Stimulated activated CD4-positive, alpha-beta T cell treated with anti-CD3 and anti-CD28 coated beads, Interleukin-4, amount 100 ng/mL, for 48 hours (primary cell): ENCODE measurements around the gene CRTC1.
A peak's percentile ranks its signal among the peaks of the same experiment; 100 is the strongest.
"Not testable (repeated sequence)": the region's sequence is repeated elsewhere in the genome, so short reads cannot be mapped to it uniquely, and the experiment has no call there.

Source experiments
- DNase-seq, 2 donors: peaks; one replicate each; pipeline ENCODE4 v3.0.0-alpha.2; 2020; ENCODE audit warnings: low read depth in 2 of 2

The CRTC1 gene

DNA sequence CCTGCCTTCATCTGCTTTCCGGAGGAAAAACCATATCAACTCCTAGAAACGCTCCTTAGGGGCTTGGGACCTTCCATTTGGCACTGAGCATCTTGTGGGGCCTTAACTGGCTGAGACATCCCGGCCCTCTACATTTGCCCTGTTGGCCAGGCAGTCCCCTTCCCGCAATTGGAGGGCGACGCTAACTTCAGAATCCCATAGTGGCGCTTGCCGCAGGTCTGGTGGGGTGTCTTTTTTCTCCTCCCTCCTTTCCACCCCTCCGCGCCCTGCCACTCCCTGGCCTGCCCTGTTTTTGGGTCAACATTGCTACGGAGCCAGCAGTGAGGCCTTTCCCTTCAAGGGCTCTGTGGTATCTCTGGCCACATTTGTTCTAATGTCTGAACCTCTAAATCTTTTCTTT lies 13.6 kb upstream of the CRTC1 start:
- no peak for DNase-seq

DNA sequence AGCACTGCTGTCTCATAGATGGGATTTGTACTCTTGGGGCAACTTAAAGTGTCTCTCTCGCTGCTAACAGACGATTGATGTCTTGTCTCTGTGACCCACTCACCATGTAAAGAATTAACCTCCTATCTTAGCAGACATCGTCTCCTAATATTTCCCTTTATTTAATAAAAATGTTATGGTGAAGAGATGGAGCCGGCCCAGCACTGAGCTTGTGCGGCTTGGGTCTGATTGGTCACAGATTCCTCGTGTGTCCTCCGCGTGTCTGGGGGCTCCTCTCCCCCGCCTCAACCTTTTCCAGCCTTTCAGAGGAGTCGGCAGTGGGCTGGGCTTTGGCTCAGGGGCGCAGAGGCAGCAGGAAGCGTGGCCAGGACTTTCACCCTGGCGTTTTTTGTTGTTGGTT lies 13.2 kb upstream of the CRTC1 start:
- DNase-seq, result no peak

DNA sequence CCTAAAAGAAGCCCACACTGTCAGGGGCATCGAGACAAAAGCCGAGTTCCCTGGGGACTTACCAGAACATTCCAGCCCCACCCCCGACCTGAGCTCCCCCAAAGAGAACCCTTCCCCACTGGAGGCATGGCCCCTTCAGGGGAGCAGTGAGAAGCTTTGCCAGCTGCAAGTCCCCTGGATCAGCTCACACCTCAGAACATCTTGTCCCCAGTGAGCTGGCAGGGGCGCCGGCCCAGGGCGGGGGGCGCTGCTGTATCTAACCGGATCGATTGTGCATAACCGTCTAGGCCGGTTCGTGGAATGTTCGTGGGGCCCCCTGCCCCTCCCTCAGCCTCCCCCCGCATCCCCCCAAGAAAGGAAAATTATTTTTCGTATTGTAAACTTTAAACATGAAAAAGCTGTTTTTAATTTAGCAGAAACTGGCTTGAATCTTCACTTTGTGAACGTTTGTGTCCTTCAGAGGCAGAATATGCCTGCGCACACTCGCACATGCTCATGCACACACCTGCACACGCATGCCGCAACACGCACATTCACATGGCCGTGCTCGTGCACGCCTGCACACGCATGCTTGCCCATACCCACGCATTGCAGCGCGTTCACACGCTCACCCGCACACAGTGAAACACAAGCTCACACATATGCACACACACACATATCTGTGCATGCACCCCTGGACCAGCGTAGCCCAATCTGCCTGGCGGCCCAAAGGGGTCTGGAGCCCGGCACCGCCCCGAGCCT lies 12.0 kb upstream of the CRTC1 start:
- DNase-seq, result no peak

DNA sequence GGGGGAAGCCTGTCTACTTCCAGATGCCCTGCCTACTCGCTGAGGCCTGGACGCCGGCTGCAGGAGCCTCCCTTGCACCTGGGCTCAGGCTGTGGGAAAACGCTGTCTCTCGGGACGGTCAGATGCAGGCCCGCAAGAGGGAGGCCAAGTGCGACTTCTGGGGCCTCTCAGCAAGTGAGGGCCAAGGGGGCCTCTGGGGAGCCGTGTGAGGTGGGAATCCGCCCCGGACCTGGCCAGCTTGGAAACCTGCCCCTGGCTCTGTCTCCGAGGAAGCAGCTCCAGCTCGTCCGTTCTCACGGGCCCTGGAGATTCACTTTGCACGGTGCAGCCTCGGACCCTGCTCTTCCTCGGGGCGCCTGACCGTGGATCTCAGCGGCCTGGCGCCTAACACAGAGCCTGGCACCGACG lies 11.4 kb upstream of the CRTC1 start:
- DNase-seq, result no peak

DNA sequence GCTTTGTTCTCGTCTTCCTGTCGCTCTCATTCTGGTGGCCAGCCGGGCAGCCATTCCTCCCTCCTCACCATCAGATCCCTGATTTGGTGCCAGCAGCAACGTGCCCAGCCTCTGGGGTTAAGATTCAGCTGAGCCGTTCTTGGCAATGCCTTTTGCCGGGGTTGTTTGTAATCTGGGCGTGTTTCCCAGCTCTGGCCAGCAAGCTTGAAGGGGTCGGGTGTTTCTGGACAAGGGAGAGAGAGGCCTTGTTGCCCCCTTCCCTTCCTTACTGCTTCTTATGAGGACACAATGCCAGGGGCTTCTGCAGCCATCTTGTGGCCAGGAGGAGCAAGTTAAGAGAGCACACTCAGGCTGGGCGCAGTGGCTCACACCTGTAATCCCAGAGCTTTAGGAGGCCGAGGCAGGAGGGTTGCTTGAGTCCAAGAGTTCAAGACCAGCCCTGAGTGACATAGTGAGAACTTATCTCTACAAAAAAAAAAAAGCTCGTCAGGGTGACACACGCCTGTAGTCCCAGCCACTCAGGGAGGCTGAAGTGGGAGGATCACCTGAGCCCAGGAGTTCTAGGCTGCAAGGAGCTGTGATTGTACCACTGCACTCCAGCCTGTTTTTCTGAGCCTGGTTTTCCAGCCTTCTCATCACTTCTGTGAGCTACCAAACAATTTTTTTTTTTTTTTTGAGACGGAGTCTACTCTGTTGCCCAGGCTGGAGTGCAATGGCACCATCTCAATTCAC lies 10.7 kb upstream of the CRTC1 start:
- no peak for DNase-seq

DNA sequence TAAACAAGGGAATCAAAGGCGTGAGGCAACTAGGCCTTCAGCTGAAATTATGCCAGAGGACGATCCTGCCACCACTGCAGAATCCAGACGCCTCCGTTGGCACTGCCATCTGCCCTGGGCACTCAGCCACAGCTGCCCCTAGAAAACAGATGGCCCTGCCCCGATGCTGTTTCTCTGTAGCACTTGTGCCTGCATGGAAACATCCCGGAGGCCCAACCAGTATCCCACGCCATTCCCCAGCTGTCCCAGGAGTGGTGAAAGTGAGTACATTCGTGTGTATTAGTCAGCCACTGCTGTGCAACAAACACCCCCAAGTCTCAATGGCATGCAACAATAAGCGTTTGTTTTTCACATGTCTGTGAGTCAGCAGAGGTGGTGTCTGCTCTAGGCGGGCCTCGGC lies 8.9 kb upstream of the CRTC1 start:
- DNase-seq, result no peak

DNA sequence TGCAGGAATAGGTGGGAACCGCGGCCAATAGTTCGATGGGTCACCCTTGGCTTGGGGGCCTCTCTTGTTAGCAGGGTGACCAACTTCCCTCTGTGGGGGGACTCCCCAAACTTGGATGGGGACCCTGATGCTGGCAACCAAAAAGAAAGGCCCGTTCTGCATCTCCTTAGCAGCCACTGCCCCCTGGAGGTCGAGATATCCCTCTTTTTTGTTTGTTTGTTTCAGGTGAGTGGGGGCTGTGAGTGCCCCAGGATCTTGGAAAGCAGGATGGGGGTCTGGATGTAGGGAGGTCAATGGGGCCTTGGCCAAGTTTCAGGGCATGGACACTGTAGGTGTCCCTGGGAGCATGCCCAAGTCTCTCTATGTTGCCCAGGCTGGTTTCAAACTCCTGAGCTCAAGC lies 7.7 kb upstream of the CRTC1 start:
- no peak for DNase-seq

DNA sequence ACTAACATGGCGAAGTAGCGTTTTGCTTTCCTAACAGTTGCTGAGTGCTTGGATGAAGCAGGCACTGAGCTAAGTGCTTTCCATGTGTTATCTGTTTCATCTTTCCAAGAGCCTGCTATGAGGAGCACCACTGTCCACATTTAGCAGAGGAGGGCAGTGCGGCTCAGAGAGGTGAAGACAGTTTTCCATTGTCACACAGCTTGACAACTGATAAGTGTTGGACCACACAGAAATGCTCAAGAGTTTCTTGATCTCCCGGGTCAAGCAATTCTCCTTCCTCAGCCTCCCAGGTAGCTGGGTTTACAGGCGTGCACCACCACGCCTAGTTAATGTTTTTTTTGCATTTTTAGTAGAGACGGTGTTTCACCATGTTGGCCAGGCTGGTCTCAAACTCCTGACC lies 6.8 kb upstream of the CRTC1 start:
- no peak for DNase-seq

DNA sequence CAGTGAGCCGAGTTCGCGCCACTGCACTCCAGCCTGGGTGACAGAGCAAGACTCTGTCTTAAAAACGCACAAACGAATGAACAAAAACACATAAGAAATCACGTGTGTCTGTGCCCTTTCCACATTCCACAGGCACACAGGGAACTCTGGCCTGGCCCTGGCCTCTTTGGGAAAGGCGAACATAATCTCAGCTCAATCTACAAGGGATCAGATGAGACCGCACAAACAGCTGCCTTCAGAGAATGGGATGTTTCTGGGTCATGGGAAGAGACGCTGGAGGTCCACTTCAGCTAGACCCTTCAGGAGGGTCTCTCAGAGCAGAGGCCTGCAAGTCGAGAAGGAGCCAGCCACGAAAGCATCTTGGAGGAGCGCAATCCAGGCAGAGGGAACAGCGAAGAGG lies 6.3 kb upstream of the CRTC1 start:
- DNase-seq, result no peak

DNA sequence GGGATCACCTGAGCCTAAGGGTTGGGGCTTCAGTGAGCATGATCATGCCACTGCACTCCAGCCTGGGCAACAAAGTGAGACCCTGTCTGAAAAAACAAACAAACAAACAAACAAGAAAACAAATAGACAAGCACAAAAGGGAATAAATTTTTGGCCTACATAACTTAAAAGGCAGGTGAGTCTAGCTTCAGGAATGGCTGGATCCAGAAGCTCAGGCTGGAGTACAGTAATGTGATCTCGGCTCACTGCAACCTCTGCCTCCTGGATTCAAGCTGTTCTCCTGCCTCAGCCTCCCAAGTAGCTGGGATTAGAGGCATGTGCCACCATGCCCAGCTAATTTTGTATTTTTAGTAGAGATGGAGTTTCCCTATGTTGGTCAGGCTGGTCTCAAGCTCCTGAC lies 3.3 kb upstream of the CRTC1 start:
- DNase-seq, result not testable (repeated sequence)

DNA sequence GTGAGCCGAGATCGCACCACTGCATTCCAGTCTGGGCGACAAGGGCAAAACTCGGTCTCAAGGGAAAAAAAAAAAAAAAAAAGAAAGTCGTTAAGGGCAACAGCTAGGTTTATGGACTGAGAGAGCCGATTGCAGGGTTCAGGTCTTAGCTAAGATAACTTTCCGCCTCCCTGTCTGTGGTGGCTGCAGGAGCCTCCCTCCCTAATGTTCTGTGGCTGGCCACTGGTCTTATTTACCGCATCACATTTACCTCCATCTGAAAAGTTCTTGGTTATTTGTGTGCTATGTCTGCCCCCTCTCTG lies 722 bp upstream of the CRTC1 start:
- DNase-seq, result no peak

DNA sequence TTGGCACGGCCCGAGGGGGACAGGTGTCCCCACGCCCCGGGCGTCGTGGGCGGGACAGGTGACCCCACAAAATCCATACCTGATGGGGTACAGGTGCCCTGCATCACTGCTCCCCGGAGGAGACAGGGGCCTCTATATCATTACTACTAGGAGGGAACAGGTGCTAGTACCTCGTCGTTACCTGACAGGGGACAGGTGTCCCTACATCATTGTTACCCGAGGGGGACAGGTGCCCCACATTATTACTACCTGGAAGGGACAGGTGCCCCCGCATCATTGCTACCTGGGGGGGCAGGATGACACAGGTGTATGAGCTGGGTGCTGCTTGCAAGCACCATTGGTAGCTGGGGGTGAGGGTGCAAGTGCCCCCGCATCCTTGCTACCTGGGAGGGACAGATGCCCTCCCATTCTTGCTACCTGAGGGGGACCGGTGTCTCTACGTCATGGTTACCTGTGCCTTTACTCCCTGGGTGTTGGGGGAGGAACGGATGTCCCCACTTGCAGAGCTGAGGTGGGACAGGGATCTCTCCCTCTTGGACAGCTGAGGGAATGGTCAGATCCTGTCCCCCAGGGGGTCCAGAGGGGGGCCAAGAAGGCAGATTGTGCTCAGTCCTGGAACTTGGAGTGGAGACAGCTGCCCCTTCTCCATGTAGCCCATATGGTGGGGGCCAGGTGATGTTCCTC lies 620 bp downstream of the CRTC1 start:
- DNase-seq, result no peak

DNA sequence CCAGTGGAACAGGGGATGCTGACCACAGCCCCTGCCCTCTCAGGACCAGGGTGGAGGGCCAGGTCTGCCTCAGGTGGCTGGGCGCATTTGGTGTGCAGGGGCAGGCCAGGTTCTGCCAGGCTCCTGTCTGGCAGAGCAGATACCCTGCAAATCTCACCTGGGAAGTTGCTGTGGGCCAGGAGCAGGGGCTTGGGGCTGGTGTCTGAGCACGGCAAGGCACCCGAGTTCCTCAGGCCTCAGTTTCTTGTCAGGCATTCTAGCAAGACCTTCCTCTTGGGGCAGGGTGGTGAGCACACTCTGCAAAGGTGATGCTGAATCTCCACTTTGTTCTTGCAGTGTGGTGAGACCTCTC lies 1.1 kb downstream of the CRTC1 start:
- no peak for DNase-seq

DNA sequence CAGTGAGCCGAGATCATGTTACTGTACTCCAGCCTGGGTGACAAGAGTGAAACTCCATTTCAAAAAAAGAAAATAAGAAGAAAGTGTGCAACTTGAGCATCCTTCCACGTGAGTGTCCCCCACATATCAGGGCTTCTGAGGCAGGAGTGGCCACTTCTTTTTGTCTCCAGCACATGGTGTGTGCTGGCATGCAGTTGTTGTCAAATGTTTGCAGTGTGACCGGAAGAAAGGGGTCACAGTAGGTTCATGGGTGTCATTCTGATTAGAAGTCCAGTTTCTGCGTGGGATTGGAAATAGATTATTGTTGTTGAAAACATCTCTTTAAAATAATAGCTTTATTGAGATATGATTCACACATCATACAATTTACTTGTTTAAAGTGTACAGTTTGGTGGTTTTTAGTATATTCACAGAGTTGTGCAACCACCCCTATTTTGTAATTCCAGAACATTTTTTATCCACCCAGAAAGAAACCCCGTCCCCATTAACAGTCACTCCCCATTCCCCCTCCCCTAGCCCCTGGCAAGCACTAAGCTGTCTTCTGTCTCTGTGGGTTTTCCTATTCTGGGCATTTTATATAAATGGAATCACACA lies 2.2 kb downstream of the CRTC1 start:
- DNase-seq, result no peak

DNA sequence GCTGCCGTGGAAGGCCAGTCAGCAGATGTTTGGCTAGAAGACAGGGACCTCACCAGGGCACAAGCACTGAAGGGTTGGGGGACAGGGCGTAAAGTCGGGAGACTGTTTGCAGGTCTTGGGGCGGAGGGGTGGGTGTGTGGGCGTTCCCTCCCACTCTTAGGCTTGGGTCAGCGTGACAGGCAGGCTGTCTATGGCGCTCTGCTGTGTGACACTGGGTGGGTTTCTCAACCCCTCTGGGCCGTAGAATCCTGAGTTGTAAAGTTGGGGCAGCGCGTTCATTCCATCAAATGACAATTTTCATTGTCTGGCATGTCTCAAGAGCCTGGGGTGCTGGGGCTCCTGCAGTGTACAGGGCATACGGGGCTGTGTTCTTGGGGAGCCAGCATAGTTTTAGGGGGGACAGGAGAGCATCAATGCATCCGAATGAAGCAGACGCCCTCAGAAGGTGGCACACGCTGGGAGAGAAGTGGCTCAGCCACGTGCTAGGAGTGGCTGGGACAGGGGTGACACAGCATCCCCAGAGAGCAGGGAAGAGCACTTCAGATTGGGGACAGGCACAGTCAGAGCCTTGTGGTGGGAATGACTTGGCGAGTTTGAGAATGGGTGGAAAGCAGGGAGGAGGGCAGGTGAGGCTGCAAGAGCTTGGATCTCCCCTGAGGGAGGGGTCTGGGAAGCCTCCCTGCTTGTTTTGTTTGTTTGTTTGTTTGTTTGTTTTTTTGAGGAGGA lies 4.4 kb downstream of the CRTC1 start:
- no peak for DNase-seq

DNA sequence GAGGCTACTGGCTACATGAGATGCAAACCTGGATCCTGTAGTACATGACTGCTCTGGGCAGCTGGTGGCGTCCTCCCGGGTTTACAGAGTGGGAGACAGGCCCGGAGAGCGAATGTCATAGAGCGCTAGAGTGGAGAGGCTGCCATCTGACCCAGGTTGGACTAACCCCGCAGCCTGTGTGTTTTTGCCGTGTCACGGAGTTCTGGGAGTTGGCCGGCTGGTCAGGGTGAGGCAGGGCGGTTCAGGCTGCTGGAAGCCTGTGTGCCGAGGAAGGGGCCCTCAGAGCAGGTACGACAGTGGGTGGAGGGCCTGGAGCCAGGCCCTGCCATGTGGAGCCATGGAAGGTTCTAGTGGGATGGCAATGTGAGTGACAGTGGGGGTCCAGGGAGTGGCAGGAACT lies 12.5 kb downstream of the CRTC1 start:
- no peak for DNase-seq

DNA sequence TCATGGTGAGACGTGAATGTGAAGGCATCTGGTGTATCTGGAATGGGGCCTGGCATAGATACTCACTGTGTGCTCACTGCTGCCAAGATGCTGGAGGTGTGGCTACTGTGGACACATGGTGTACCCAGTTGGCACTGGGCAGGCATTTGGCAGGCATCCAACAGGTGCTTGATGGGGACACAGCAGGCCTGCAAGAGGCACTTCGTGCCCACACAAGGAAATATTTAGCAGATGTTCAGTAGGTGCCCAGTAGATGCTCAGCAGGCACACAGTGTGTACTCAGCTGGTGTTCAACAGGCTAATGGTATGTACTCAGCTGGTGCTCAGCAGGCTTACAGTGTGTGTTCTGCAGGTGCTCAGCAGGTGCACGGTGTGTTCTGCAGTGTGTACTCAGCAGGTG lies 14.2 kb downstream of the CRTC1 start:
- DNase-seq, result no peak

DNA sequence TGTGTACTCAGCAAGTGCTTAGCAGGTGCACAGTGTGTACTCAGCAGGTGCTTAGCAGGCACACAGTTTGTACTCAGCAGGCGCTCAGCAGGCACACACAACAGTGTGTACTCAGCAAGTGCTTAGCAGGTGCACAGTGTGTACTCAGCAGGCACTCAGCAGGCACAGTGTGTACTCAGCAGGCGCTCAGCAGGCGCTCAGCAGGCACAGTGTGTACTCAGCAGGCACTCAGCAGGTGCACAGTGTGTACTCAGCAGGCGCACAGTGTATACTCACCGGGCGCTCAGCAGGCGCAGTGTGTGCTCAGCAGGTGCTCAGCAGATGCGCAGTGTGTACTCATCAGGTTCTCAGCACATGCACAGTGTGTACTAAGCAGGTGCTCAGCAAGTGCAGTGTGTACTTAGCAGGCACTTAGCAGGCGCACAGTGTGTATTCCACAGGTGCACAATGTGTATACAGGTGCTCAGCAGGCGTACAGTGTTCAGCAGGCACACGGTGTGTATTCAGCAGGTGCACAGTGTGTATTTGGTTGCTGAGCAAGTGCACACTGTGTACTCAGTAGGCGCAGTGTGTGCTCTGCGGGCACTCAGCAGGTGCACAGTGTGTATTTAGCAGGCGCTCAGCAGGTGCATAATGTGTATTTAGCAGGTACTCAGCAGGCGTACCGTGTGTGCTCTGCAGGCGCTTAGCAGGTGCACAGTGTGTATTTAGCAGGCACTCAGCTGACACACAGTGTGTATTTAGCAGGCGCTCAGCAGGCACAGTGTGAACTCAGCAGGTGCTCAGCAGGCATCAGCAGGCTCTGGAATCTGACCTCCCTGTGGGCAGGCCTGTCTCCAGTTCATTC lies 15.1 kb downstream of the CRTC1 start:
- no peak for DNase-seq

DNA sequence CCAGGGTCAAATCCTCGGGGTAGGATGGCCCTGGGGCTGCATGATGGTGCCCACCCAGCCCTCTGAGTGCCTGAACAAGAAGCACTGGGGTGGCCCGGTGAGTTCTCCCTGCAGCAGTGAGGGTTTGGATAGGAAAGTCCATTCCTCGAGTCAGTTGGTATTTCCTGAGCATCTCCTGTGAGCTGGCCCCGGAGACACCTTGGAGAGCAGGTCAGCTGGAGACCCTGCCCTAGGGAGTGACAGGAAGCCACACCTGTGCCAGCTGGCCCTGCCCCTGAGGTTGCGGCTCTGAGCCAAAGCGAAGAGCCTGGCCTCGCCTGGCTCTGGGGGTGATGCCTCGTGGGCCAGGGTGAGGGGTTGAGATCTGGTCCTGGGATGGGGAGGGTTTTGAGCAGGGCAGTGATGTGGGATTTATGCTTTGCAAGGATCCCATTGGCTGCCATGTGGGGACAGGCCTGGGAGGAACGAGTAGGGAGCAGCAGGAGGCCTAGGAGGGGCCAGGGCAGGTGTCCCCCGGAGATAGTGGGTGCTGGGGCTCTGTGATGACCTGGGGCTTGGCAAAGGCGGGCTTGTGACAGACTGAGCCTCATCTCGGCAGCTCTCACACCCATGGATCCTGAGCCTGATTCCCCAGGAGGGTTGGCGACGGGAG lies 16.0 kb downstream of the CRTC1 start:
- no peak for DNase-seq

DNA sequence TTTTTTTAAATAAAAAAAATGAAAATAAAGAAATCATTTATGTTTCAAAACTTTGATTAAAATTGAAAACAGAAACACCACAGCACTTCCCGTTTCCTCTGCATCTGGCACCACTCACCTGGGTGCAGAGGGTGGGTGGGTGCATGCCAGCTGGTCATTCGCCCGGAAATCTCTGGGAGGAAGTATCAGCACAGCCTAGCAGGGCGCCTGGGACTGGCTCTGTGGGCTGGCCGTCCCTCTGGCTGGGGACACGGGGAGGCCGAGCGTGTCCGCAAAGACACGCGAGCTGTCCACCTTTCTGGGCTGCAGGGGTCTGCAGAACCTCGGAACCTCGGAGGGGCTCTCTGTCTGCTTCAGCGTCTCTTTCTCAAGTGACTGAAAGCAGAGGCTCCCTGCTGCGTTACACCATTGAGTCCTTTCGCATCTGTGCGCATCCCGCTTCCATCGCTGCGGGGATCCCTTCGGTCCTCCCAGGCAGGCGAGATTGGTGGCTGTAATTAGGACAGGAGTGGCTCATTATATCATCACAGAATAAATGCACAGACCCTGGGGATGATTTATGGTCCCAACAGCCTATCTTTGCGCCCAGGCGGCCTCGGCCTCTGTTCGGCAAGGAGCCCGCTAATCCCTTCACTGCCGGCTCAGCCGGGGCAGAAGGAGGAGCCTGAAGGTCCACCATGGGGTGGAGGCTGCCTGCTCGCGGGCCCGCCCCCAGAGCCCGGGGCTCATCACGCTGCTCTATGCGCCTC lies 17.2 kb downstream of the CRTC1 start:
- peak; percentile 42 to 63 for DNase-seq
